A549 (cell line): ENCODE measurements around the gene DNM3. TPM values are rescaled to one million over a fixed set of nuclear protein-coding genes. Genes with fewer than 3 reads are reported as not detected.
A peak's percentile ranks its signal among the peaks of the same experiment; 100 is the strongest.

Experiments used
- ATAC-seq, 2 experiments: fragments of 200-7000 bp in 1 of 2; fragments of >200 bp in 1 of 2; cut with Nextera tagmentation in 1 of 2; cut with Tn5 transposase in 1 of 2; 3 replicates each; pipeline versions ENCODE4 v1.8.0 to v1.9.1; 2018 to 2020; ENCODE audit warnings: mild to moderate bottlenecking in 1 of 2, moderate library complexity in 1 of 2
- CTCF ChIA-PET: fragments of 300-600 bp; sonication (Branson Sonifier 250); formaldehyde crosslinking; extraction: SDS; loops from one replicate; lab custom pipeline; 2021; ENCODE audit warnings: antibody characterized with exemption, inconsistent platforms; lab: Yijun Ruan, JAX
- POLR2A ChIA-PET: fragments of 350-600 bp; formaldehyde crosslinking; extraction: SDS; loops from one replicate; lab custom pipeline; 2021; ENCODE audit warnings: antibody characterized with exemption, inconsistent platforms; lab: Yijun Ruan, JAX
- DNase-seq, 2 experiments: peaks; one replicate each; pipeline versions ENCODE4 v3.0.0 to v3.0.0-alpha.2; 2011 to 2016; ENCODE audit warnings: low read depth in 1 of 2, low spot score in 1 of 2
- FAIRE-seq: peaks from 2 replicates; lab custom pipeline; 2011; peaks lifted over from hg19 to GRCh38; lab: Jason Lieb, UNC
- H3K27ac ChIP-seq, 2 experiments: fragments of >200 bp; sonication (Bioruptor Twin); formaldehyde crosslinking; 3 replicates each; pipeline ENCODE4 v1.5.1; 2016 to 2017
- H3K4me1 ChIP-seq: fragments of >200 bp; sonication (Bioruptor Twin); formaldehyde crosslinking; 3 replicates; pipeline ENCODE4 v1.6.1; 2016
- H3K4me2 ChIP-seq: fragments of >200 bp; sonication (Bioruptor Twin); formaldehyde crosslinking; 3 replicates; pipeline ENCODE4 v1.6.1; 2016
- H3K4me3 ChIP-seq: fragments of >200 bp; sonication (Bioruptor Twin); formaldehyde crosslinking; 3 replicates; pipeline ENCODE4 v1.5.1; 2016
- H3K9me3 ChIP-seq: fragments of >200 bp; sonication (Bioruptor Twin); formaldehyde crosslinking; 3 replicates; pipeline ENCODE4 v1.6.1; 2016
- ATOH8 ChIP-seq: fragments of 250-450 bp; sonication (Bioruptor Pico); IDR thresholded peaks from 2 replicates; pipeline ENCODE4 v1.5.0; 2020; ENCODE audit warnings: low read depth, mild to moderate bottlenecking, moderate library complexity
- BHLHE40 ChIP-seq: IDR thresholded peaks from 2 replicates; pipeline ENCODE4 v1.6.1; 2012; ENCODE audit warnings: low read depth, low read length, inconsistent platforms
- CBX2 ChIP-seq: fragments of 200-600 bp; sonication (generic); IDR thresholded peaks from 2 replicates; pipeline ENCODE4 v1.6.1; 2016; ENCODE audit warnings: low read depth, mild to moderate bottlenecking, borderline replicate concordance
- EHMT2 ChIP-seq: fragments of 200-600 bp; sonication (generic); IDR thresholded peaks from 2 replicates; pipeline ENCODE4 v1.6.1; 2016; ENCODE audit warnings: antibody characterized with exemption, low read depth, mild to moderate bottlenecking, moderate library complexity
- FOSL2 ChIP-seq, 2 experiments: fragments of 450-650 bp in 1 of 2; fragments of >200 bp in 1 of 2; sonication (Bioruptor Twin) in 1 of 2; formaldehyde crosslinking; IDR thresholded peaks; 2 replicates each; pipeline versions ENCODE4 v1.5.0 to v1.6.1; 2016 to 2020; ENCODE audit warnings: mild to moderate bottlenecking in 1 of 2, moderate library complexity in 1 of 2
- GATA3 ChIP-seq: IDR thresholded peaks from 2 replicates; pipeline ENCODE4 v1.6.1; 2012; ENCODE audit warnings: borderline replicate concordance
- HDAC2 ChIP-seq: fragments of 200-600 bp; sonication (generic); IDR thresholded peaks from 2 replicates; pipeline ENCODE4 v1.6.1; 2016
- HEYL ChIP-seq: fragments of 250-450 bp; sonication (Bioruptor Pico); IDR thresholded peaks from 2 replicates; pipeline ENCODE4 v1.8.0; 2021; ENCODE audit warnings: mild to moderate bottlenecking, moderate library complexity
- HOXB13 ChIP-seq: fragments of 250-450 bp; sonication (Bioruptor Pico); IDR thresholded peaks from 2 replicates; pipeline ENCODE4 v1.5.0; 2020; ENCODE audit warnings: low read depth, mild to moderate bottlenecking, moderate library complexity
- JUNB ChIP-seq: fragments of >200 bp; sonication (Bioruptor Twin); formaldehyde crosslinking; IDR thresholded peaks from 2 replicates; pipeline ENCODE4 v1.6.1; 2016
- KDM5A ChIP-seq: fragments of 200-600 bp; sonication (generic); IDR thresholded peaks from 2 replicates; pipeline ENCODE4 v1.6.1; 2016; ENCODE audit warnings: antibody characterized with exemption, mild to moderate bottlenecking
- MAZ ChIP-seq: fragments of 150-350 bp; IDR thresholded peaks from 2 replicates; pipeline ENCODE4 v1.6.1; 2014; ENCODE audit warnings: antibody characterized with exemption, low read depth, low read length, borderline replicate concordance
- NFE2L2 ChIP-seq: fragments of 150-350 bp; conservative IDR thresholded peaks from 2 replicates; pipeline ENCODE4 v1.6.1; 2014; ENCODE audit warnings: low read length
- POLR2A ChIP-seq: IDR thresholded peaks from 2 replicates; pipeline ENCODE4 v1.6.1; 2012; ENCODE audit warnings: mild to moderate bottlenecking, low read length
- POLR2AphosphoS2 ChIP-seq: conservative IDR thresholded peaks from 2 replicates; pipeline ENCODE4 v1.6.1; 2012; ENCODE audit warnings: low read length, improper control_type of control experiment, inconsistent platforms
- RAD21 ChIP-seq, 2 experiments: fragments of >200 bp in 1 of 2; sonication (Bioruptor Twin) in 1 of 2; formaldehyde crosslinking in 1 of 2; IDR thresholded peaks in 1 of 2; conservative IDR thresholded peaks in 1 of 2; 2 replicates in 1 of 2; 3 replicates in 1 of 2; pipeline ENCODE4 v1.6.1; 2012 to 2018; ENCODE audit warnings: inconsistent platforms in 1 of 2
- RFX5 ChIP-seq: fragments of 450-650 bp; IDR thresholded peaks from 2 replicates; pipeline ENCODE4 v1.7.1; 2014; ENCODE audit warnings: antibody characterized with exemption, mild to moderate bottlenecking, moderate library complexity
- RNF2 ChIP-seq: fragments of 200-600 bp; sonication (generic); IDR thresholded peaks from 2 replicates; pipeline ENCODE4 v1.6.1; 2016; ENCODE audit warnings: low read depth, mild to moderate bottlenecking, antibody characterized with exemption, moderate library complexity, borderline replicate concordance
- SMC3 ChIP-seq: fragments of >200 bp; sonication (Bioruptor Twin); formaldehyde crosslinking; IDR thresholded peaks from 3 replicates; pipeline ENCODE4 v1.6.1; 2018; ENCODE audit warnings: inconsistent platforms
- SREBF2 ChIP-seq: fragments of 450-650 bp; IDR thresholded peaks from 2 replicates; pipeline ENCODE4 v1.6.1; 2014; ENCODE audit warnings: mild to moderate bottlenecking, moderate library complexity
- ZSCAN20 ChIP-seq: fragments of 250-450 bp; sonication (Bioruptor Pico); IDR thresholded peaks from 2 replicates; pipeline ENCODE4 v1.8.0; 2022; ENCODE audit warnings: mild to moderate bottlenecking, moderate library complexity
- WGBS: methylation state at CpG from one replicate; pipeline ENCODE4 v1.1.6; 2017; ENCODE audit errors: missing lambda C conversion rate; 5-methylcytosine and 5-hydroxymethylcytosine counted together
- polyA plus RNA-seq, 4 experiments: library from polyadenylated mRNA; depleted of rRNA in 3 of 4; stranded (reverse); fragments of >200 nt; fragmentation: RNase III in 1 of 4; extraction: RNeasy Plus Mini Kit Qiagen cat#74134 plus additional on column Dnase treatment in 1 of 4; gene quantifications; 2 replicates in 3 of 4; 3 replicates in 1 of 4; pipeline ENCODE4 v1.2.3, GENCODE V29; 2011 to 2017
- TF ChIP-seq, protein P1 (sequence below): fragments of >200 bp; sonication (Bioruptor Twin); formaldehyde crosslinking; IDR thresholded peaks from 3 replicates; pipeline ENCODE4 v1.5.1; 2016
- TF ChIP-seq, protein P2 (sequence below): IDR thresholded peaks from 2 replicates; pipeline ENCODE4 v1.6.1; 2012

DNM3 gene
- polyA plus RNA-seq, 2 of the 4 experiments (the other 2 are of a cell fraction): 0.57 to 1.5 TPM

DNA sequence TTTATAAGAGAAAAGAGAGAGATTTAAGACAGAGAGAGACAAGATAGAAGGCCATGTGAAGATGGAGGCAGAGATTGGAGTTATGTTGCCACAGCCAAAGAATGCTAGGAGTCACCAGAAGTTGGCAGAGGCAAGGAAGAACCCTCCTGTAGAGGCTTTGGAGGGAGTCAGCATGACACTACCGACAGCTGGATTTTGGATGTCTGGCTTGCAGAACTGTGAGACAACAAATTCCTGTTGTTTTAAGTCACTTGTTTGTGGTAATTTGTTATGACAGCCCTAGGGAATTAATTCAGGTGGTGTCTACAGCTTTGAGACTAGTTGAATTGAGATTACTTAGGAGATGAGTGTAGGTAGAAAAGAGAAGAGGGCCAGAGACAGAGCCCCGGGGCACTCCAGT, 158.5 kb downstream of the DNM3 start:
- DNase-seq: no peak
- H3K4me1 ChIP-seq: no peaks in the 10 kb centered on the region; the same call in 2 of the 3 replicates
- ChIA-PET CTCF (interaction anchor here (1.2 to 6.3 kb wide), 5 partner anchors 10 to 443 kb away, joined by 4 to 32 read pairs (median 24); partner anchors contain the start of gene PIGC), POLR2A (no interaction called here)
- no peak overlapping the region for H3K4me2 ChIP-seq
- FAIRE-seq: no peak
- no peak overlapping the region for H3K4me3 ChIP-seq
- WGBS: 63% methylated on average over 2 of the region's 2 CpGs
- TF ChIP-seq SREBF2: no peak
- no peak for TF ChIP-seq RFX5
- no peak for TF ChIP-seq JUNB
- no peak for TF ChIP-seq POLR2AphosphoS2
- H3K9me3 ChIP-seq: no peaks in the 10 kb centered on the region
- no peak overlapping the region for H3K27ac ChIP-seq
- no peak for ATAC-seq

DNA sequence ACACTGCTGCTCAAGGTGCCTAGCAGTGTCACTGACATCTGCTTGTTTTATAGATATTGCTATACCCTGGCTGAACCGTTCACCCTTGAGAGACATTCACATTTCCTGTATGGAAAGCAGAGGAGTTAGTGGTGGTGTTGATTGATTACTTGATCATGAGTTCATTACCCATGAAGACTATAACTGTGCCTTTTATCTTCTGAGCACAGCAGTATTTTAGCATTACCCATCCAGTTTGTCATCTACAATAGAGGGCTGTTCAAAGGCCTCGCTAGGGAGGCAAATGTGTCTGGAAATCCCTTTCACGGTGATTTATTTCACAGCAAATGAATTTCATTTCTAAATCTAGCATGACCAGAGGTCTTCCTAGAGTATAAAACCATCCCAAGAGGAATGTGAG, 160.0 kb downstream of the DNM3 start:
- H3K27ac ChIP-seq: no peak overlapping the region
- no peak overlapping the region for H3K4me3 ChIP-seq
- ATAC-seq: no peak
- no peak for DNase-seq
- no peaks in the 10 kb centered on the region for H3K9me3 ChIP-seq
- ChIA-PET POLR2A (no interaction called here), CTCF (interaction anchor here (1.3 to 6.3 kb wide), 9 partner anchors 11 to 726 kb away, joined by 3 to 48 read pairs (median 19); partner anchors contain the start of gene PIGC)
- TF ChIP-seq ZSCAN20 (CRISPR knock-in tag) (no peak), HOXB13 (CRISPR knock-in tag) (no peak)
- no peak for FAIRE-seq
- H3K4me1 ChIP-seq: peaks cover 8% of the 10 kb centered on the region; the same call in 1 of the 3 replicates
- no peak overlapping the region for H3K4me2 ChIP-seq
- WGBS: 73% methylated on average over 3 of the region's 3 CpGs

DNA sequence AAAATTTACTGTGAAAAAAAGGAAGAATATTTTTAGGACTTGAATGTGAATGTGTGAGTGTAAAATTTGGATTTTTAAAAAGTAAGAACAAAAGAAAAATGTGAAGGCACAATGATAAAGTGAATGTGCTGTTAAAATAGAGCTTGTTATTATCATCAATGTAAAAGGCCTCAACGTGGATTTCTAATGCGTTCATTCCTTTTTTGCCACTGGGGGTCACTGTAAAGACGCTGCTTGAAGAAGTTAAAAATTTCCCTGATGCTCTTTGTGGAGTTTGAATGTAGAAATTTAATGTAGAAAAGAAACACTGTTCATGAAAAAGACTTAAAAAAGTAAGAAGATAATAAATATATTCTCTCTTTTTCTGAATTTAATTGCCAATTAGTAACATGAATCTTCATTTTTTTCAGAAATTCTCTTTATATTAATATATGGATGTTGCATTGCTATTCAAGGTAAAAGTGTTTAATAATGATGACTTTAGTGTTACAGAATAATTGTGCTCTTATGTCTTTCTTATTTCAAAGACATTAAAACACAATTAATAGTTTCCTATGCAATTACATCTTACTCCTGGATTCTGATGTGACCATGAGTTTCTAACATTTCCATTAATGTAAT, 161.5 kb downstream of the DNM3 start:
- FAIRE-seq: peak; percentile 82
- peak; percentile 10 to 69 for DNase-seq
- ChIA-PET POLR2A (interaction anchor here (1.8 kb wide), 1 partner anchor 397 kb away, joined by 6 read pairs; no protein-coding TSS in a partner anchor), CTCF (interaction anchor here (0.6 to 6.3 kb wide), 38 partner anchors 11 to 725 kb away, joined by 3 to 48 read pairs (median 4); partner anchors contain the start of gene PIGC)
- Histone ChIP-seq H3K4me3 (no peak overlapping the region), H3K27ac (no peak overlapping the region), H3K4me1 (peaks cover 8% of the 10 kb centered on the region; the same call in 1 of the 3 replicates), H3K9me3 (no peaks in the 10 kb centered on the region), H3K4me2 (no peak overlapping the region)
- TF ChIP-seq POLR2A: no peak
- TF ChIP-seq HEYL: no peak
- no peak for TF ChIP-seq ZSCAN20 (CRISPR knock-in tag)
- TF ChIP-seq, protein P1, sequence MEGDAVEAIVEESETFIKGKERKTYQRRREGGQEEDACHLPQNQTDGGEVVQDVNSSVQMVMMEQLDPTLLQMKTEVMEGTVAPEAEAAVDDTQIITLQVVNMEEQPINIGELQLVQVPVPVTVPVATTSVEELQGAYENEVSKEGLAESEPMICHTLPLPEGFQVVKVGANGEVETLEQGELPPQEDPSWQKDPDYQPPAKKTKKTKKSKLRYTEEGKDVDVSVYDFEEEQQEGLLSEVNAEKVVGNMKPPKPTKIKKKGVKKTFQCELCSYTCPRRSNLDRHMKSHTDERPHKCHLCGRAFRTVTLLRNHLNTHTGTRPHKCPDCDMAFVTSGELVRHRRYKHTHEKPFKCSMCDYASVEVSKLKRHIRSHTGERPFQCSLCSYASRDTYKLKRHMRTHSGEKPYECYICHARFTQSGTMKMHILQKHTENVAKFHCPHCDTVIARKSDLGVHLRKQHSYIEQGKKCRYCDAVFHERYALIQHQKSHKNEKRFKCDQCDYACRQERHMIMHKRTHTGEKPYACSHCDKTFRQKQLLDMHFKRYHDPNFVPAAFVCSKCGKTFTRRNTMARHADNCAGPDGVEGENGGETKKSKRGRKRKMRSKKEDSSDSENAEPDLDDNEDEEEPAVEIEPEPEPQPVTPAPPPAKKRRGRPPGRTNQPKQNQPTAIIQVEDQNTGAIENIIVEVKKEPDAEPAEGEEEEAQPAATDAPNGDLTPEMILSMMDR: peak; percentile 95
- TF ChIP-seq, protein P2, sequence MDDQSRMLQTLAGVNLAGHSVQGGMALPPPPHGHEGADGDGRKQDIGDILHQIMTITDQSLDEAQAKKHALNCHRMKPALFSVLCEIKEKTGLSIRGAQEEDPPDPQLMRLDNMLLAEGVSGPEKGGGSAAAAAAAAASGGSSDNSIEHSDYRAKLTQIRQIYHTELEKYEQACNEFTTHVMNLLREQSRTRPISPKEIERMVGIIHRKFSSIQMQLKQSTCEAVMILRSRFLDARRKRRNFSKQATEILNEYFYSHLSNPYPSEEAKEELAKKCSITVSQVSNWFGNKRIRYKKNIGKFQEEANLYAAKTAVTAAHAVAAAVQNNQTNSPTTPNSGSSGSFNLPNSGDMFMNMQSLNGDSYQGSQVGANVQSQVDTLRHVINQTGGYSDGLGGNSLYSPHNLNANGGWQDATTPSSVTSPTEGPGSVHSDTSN: no peak
- no peak for TF ChIP-seq MAZ
- TF ChIP-seq RNF2: no peak
- TF ChIP-seq ATOH8 (CRISPR knock-in tag): no peak
- no peak for TF ChIP-seq EHMT2
- peak; percentile 93 for TF ChIP-seq RAD21 (conservative IDR thresholded peaks at IDR 0.05 in 1 of 2, IDR thresholded peaks at IDR 0.05 in 1 of 2)
- peak; percentile 92 for TF ChIP-seq SMC3
- no peak for TF ChIP-seq KDM5A
- TF ChIP-seq SREBF2: no peak
- TF ChIP-seq CBX2: no peak
- no peak for TF ChIP-seq NFE2L2
- TF ChIP-seq HDAC2: no peak
- TF ChIP-seq GATA3: no peak
- TF ChIP-seq FOSL2 (IDR thresholded peaks at IDR 0.05): no peak
- TF ChIP-seq FOSL2 (CRISPR knock-in tag; IDR thresholded peaks at IDR 0.05): no peak
- no peak for TF ChIP-seq BHLHE40
- no peak for TF ChIP-seq RFX5
- 2% methylated on average over 3 of the region's 3 CpGs for WGBS
- ATAC-seq: peak; percentile 66 to 68; a peak in 3 of 6 replicates
